Kidney tubule cell (primary cell): ENCODE measurements around the gene CES4A.
"Not testable (repeated sequence)": the region's sequence is repeated elsewhere in the genome, so short reads cannot be mapped to it uniquely, and the experiment has no call there.

Experiments
- DNase-seq: peaks from one replicate; pipeline ENCODE4 v3.0.0-alpha.2; 2018; ENCODE audit warnings: low spot score

CES4A gene

GRCh38 chr16:66988197-66988788 lies at the start of gene CES4A:
CES4A (plus strand) TSS chr16:66988589; CDS start chr16:66988773, 184 bp downstream.
- peak; percentile 95 for DNase-seq

- DNase-seq = no peak
Measured at GRCh38 chr16:66939366-66939765, 49.0 kb upstream of the CES4A start.

- no peak for DNase-seq
Measured at GRCh38 chr16:66940236-66940635, 48.2 kb upstream of the CES4A start.

GRCh38 chr16:66942981-66943380 lies 45.4 kb upstream of the CES4A start:
- no peak for DNase-seq

- DNase-seq = no peak
Measured at GRCh38 chr16:66943426-66944053, 44.8 kb upstream of the CES4A start.

- DNase-seq = no peak
Measured at GRCh38 chr16:66944054-66944441, 44.3 kb upstream of the CES4A start.

GRCh38 chr16:66944971-66945370 lies 43.4 kb upstream of the CES4A start:
- DNase-seq = not testable (repeated sequence)

- DNase-seq = no peak
Measured at GRCh38 chr16:66945939-66946338, 42.5 kb upstream of the CES4A start.

- DNase-seq = no peak
Measured at GRCh38 chr16:66946541-66946940, 41.8 kb upstream of the CES4A start.

- no peak for DNase-seq
Measured at GRCh38 chr16:66946974-66947301, 41.5 kb upstream of the CES4A start.

GRCh38 chr16:66947302-66948065 lies 40.9 kb upstream of the CES4A start:
- peak; percentile 81 for DNase-seq

- peak; percentile 20 for DNase-seq
Measured at GRCh38 chr16:66948134-66948836, 40.1 kb upstream of the CES4A start.

- no peak for DNase-seq
Measured at GRCh38 chr16:66948837-66949225, 39.6 kb upstream of the CES4A start.

- DNase-seq = no peak
Measured at GRCh38 chr16:66949472-66949871, 38.9 kb upstream of the CES4A start.

GRCh38 chr16:66950437-66950836 lies 38.0 kb upstream of the CES4A start:
- no peak for DNase-seq

- DNase-seq = peak; percentile 20
Measured at GRCh38 chr16:66950971-66951790, 37.2 kb upstream of the CES4A start.

- DNase-seq = no peak
Measured at GRCh38 chr16:66952430-66953110, 35.8 kb upstream of the CES4A start.

GRCh38 chr16:66953462-66954096 lies 34.8 kb upstream of the CES4A start:
- no peak for DNase-seq

- peak; percentile 78 for DNase-seq
Measured at GRCh38 chr16:66954097-66954659, 34.2 kb upstream of the CES4A start.

- DNase-seq = not testable (repeated sequence)
Measured at GRCh38 chr16:66955363-66956153, 32.8 kb upstream of the CES4A start.
